Astrocyte (in vitro differentiated cells and primary cell): ENCODE results near the gene TRIP12. TPM values are rescaled to one million over a fixed set of nuclear protein-coding genes. Genes with fewer than 3 reads are reported as not detected.

ENCODE experiments used
- DNase-seq: peaks from one replicate; pipeline ENCODE4 v3.0.0-alpha.2; 2010; ENCODE audit warnings: low read depth
- FAIRE-seq: peaks from 2 replicates; lab custom pipeline; 2011; peaks lifted over from hg19 to GRCh38; lab: Jason Lieb, UNC
- H2AFZ ChIP-seq: 2 replicates; pipeline ENCODE4 v1.6.0; 2012; ENCODE audit warnings: low read depth, low read length, inconsistent platforms
- H3K27ac ChIP-seq: 2 replicates; pipeline ENCODE4 v1.5.1; 2011; ENCODE audit warnings: low read depth, low read length, inconsistent platforms
- H3K27me3 ChIP-seq: 2 replicates; pipeline ENCODE4 v1.6.0; 2011; ENCODE audit warnings: low read length, inconsistent platforms; ENCODE audit not compliant: insufficient read depth
- H3K36me3 ChIP-seq: 2 replicates; pipeline ENCODE4 v1.5.1; 2011; ENCODE audit warnings: low read length, inconsistent platforms; ENCODE audit not compliant: insufficient read depth
- H3K4me1 ChIP-seq: 2 replicates; pipeline ENCODE4 v1.5.1; 2011; ENCODE audit warnings: low read length, inconsistent platforms; ENCODE audit not compliant: insufficient read depth
- H3K4me2 ChIP-seq: 2 replicates; pipeline ENCODE4 v1.6.0; 2012; ENCODE audit warnings: low read length, inconsistent platforms
- H3K4me3 ChIP-seq: 2 replicates; pipeline ENCODE4 v1.5.1; 2011; ENCODE audit warnings: low read depth, mild to moderate bottlenecking, low read length, inconsistent platforms; ENCODE audit not compliant: insufficient read depth
- H3K79me2 ChIP-seq: 2 replicates; pipeline ENCODE4 v1.6.0; 2012; ENCODE audit warnings: mild to moderate bottlenecking, low read length, inconsistent platforms; ENCODE audit not compliant: insufficient read depth
- H3K9ac ChIP-seq: 2 replicates; pipeline ENCODE4 v1.6.0; 2012; ENCODE audit warnings: mild to moderate bottlenecking, low read length, inconsistent platforms
- H3K9me3 ChIP-seq: 2 replicates; pipeline ENCODE4 v1.5.1; 2012; ENCODE audit warnings: low read depth, mild to moderate bottlenecking, low read length, inconsistent platforms; ENCODE audit not compliant: insufficient read depth
- H4K20me1 ChIP-seq: 2 replicates; pipeline ENCODE4 v1.6.0; 2012; ENCODE audit warnings: low read length, inconsistent platforms; ENCODE audit not compliant: insufficient read depth
- H3K27ac Mint-ChIP-seq: one replicate; pipeline ENCODE4 v1.8.0; 2021; ENCODE audit warnings: mild to moderate bottlenecking, mixed read lengths; ENCODE audit not compliant: unreplicated experiment
- H3K27me3 Mint-ChIP-seq: one replicate; pipeline ENCODE4 v1.8.0; 2021; ENCODE audit warnings: low read depth, mixed read lengths; ENCODE audit not compliant: unreplicated experiment
- H3K36me3 Mint-ChIP-seq: one replicate; pipeline ENCODE4 v1.8.0; 2021; ENCODE audit warnings: low read depth, mixed read lengths; ENCODE audit not compliant: unreplicated experiment
- H3K4me1 Mint-ChIP-seq: one replicate; pipeline ENCODE4 v1.8.0; 2021; ENCODE audit warnings: low read depth, mixed read lengths; ENCODE audit not compliant: unreplicated experiment
- H3K4me3 Mint-ChIP-seq: one replicate; pipeline ENCODE4 v1.8.0; 2021; ENCODE audit warnings: mild to moderate bottlenecking, moderate library complexity, mixed read lengths; ENCODE audit not compliant: unreplicated experiment
- H3K9me3 Mint-ChIP-seq: one replicate; pipeline ENCODE4 v1.8.0; 2021; ENCODE audit warnings: mild to moderate bottlenecking, mixed read lengths; ENCODE audit not compliant: unreplicated experiment
- EZH2 ChIP-seq: IDR thresholded peaks from 2 replicates; pipeline ENCODE4 v1.6.1; 2012; ENCODE audit warnings: mild to moderate bottlenecking, low read length, inconsistent platforms; ENCODE audit not compliant: insufficient read depth
- total RNA-seq: library from RNA; stranded (reverse); gene quantifications from 2 replicates; pipeline ENCODE4 v1.2.1, GENCODE V29; 2021
- TF ChIP-seq, protein P1 (sequence below): IDR thresholded peaks from 2 replicates; pipeline ENCODE4 v1.5.1; 2011; ENCODE audit warnings: low read depth, mild to moderate bottlenecking, inconsistent platforms, low read length, moderate library complexity; ENCODE audit not compliant: insufficient read depth

TRIP12 gene
- total RNA-seq, 1 donor from 2014 or later, result 379 TPM

DNA sequence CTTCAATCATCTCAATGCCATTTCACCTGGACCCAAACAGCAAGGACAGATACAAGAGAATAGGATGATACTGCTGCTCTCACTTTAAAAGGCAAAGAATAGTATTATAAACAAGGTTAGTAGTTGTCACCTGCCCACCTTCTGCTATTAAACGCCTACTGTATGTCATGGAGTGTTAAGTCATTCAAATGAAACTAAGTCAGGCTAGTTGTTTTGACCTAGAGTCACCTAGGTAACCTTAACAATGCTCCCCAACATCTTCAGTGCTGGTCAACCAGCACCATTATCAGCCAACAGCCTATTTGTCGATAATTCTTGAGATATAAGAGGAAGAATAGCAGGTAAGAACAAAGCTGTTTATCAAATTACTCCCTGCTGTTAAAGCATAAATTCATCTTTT, 39.2 kb downstream of the TRIP12 start:
- Mint-ChIP-seq H3K27me3 (no peaks in the 10 kb centered on the region), H3K36me3 (peaks cover 5% of the 10 kb centered on the region), H3K9me3 (no peaks in the 10 kb centered on the region), H3K27ac (no peak overlapping the region), H3K4me3 (no peak overlapping the region), H3K4me1 (peaks cover 12% of the 10 kb centered on the region)
- Histone ChIP-seq H3K4me1 (no peaks in the 10 kb centered on the region), H4K20me1 (peaks cover 88% of the 10 kb centered on the region), H3K9me3 (no peaks in the 10 kb centered on the region), H3K36me3 (peaks cover 17% of the 10 kb centered on the region), H3K27ac (no peak overlapping the region), H2AFZ (no peak overlapping the region), H3K27me3 (no peaks in the 10 kb centered on the region), H3K79me2 (peaks cover 92% of the 10 kb centered on the region), H3K4me2 (no peak overlapping the region), H3K4me3 (no peak overlapping the region), H3K9ac (no peak overlapping the region)
- no peak for FAIRE-seq
- TF ChIP-seq, protein P1, sequence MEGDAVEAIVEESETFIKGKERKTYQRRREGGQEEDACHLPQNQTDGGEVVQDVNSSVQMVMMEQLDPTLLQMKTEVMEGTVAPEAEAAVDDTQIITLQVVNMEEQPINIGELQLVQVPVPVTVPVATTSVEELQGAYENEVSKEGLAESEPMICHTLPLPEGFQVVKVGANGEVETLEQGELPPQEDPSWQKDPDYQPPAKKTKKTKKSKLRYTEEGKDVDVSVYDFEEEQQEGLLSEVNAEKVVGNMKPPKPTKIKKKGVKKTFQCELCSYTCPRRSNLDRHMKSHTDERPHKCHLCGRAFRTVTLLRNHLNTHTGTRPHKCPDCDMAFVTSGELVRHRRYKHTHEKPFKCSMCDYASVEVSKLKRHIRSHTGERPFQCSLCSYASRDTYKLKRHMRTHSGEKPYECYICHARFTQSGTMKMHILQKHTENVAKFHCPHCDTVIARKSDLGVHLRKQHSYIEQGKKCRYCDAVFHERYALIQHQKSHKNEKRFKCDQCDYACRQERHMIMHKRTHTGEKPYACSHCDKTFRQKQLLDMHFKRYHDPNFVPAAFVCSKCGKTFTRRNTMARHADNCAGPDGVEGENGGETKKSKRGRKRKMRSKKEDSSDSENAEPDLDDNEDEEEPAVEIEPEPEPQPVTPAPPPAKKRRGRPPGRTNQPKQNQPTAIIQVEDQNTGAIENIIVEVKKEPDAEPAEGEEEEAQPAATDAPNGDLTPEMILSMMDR, result no peak
- no peak for TF ChIP-seq EZH2
- DNase-seq, result no peak

DNA sequence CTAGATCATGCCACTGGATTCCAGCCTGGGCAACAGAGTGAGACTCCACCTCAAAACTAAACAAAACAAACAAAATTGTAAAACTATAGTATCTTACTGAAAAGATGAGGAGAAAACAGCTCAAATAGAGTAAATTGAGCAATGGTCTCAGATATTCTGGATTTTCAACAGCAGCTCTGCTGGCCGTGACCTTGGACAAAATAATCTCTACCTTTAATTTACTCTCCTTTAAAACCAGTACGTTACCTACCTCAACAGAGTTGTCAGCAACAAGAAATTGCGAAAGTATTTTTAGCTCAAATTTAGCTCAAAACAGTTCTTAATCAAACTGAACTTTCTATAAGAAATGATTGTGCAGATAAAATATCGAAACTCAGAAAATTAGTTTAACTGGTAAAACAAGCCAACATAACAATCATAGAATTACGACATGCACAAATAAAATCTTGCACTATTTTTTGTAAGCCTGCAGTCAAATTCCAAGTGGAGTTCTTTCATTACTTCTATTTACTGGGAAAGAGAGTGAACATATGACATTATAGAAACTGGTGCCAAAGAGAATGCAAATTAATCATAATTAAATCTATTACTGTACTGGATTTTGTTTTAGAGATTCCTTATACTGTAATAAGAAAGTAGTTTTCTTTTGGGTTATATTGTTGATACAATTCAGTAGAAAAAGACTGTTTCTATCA, 40.8 kb downstream of the TRIP12 start:
- no peak overlapping the region for H3K4me3 Mint-ChIP-seq
- Histone ChIP-seq H3K79me2 (peaks cover 89% of the 10 kb centered on the region), H3K9me3 (no peaks in the 10 kb centered on the region), H4K20me1 (peaks cover 81% of the 10 kb centered on the region), H3K36me3 (peaks cover 14% of the 10 kb centered on the region), H3K27ac (no peak overlapping the region), H3K4me2 (no peak overlapping the region), H3K4me1 (no peaks in the 10 kb centered on the region), H3K4me3 (no peak overlapping the region), H2AFZ (no peak overlapping the region), H3K27me3 (no peaks in the 10 kb centered on the region), H3K9ac (no peak overlapping the region)
- H3K4me1 Mint-ChIP-seq, result peaks cover 5% of the 10 kb centered on the region
- H3K9me3 Mint-ChIP-seq, result no peaks in the 10 kb centered on the region
- peak overlapping the region; percentile 6 for H3K27ac Mint-ChIP-seq
- peaks cover 5% of the 10 kb centered on the region for H3K36me3 Mint-ChIP-seq
- TF ChIP-seq EZH2, result no peak
- TF ChIP-seq, protein P1, result no peak
- FAIRE-seq, result no peak
- no peak for DNase-seq
- no peaks in the 10 kb centered on the region for H3K27me3 Mint-ChIP-seq

DNA sequence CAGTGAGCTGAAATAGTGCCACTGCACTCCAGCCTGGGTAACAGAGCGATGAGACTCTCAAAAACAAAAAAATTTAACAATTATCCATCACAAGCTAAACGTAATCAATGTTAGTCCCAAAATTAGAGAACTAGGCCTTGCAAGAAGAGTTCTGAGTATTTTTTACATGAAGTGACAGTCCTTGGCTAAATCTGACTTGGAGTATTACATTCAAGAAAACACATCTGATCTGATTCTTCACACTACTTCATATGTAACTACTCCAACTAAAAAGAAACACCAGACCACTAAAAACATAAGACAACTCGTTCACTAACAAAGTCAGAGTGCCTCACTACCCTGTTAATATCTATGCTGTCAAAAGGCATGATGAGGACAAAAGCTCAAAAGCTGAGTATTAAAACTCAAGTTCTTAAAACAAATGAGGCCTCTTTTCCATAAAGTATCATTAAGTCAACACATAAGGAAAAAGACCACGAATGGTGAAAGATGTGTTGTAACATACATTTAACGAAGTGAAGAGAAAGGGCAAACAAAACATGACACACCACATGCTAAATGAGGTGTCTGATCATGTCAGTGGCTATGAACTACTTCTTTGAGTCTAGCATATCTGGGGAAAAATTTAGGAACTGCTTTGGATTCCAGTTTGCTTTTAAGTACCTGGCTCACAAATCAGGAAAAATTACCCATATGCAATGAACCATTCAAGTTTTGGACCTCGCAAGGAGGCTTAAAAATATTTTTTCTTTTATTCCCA, 42.4 kb downstream of the TRIP12 start:
- no peak overlapping the region for H3K4me3 Mint-ChIP-seq
- Histone ChIP-seq H3K4me1 (no peaks in the 10 kb centered on the region), H2AFZ (no peak overlapping the region), H3K27me3 (no peaks in the 10 kb centered on the region), H3K9ac (no peak overlapping the region), H3K36me3 (peaks cover 14% of the 10 kb centered on the region), H3K27ac (no peak overlapping the region), H3K9me3 (no peaks in the 10 kb centered on the region), H4K20me1 (peaks cover 81% of the 10 kb centered on the region), H3K79me2 (peaks cover 87% of the 10 kb centered on the region), H3K4me3 (no peak overlapping the region), H3K4me2 (no peak overlapping the region)
- peaks cover 5% of the 10 kb centered on the region for H3K36me3 Mint-ChIP-seq
- no peaks in the 10 kb centered on the region for H3K9me3 Mint-ChIP-seq
- no peak for FAIRE-seq
- peaks cover 2% of the 10 kb centered on the region for H3K4me1 Mint-ChIP-seq
- no peaks in the 10 kb centered on the region for H3K27me3 Mint-ChIP-seq
- DNase-seq, result no peak
- peak overlapping the region; percentile 2 for H3K27ac Mint-ChIP-seq
- TF ChIP-seq, protein P1, result no peak
- no peak for TF ChIP-seq EZH2
